GM21619 (cell line): Measurements from ENCODE around the gene BZW1.

Experiments
- ATAC-seq: cut with Tn5 transposase; IDR thresholded peaks from one replicate; pipeline ENCODE4 v1.9.1; 2021; ENCODE audit not compliant: unreplicated experiment

Gene BZW1

DNA sequence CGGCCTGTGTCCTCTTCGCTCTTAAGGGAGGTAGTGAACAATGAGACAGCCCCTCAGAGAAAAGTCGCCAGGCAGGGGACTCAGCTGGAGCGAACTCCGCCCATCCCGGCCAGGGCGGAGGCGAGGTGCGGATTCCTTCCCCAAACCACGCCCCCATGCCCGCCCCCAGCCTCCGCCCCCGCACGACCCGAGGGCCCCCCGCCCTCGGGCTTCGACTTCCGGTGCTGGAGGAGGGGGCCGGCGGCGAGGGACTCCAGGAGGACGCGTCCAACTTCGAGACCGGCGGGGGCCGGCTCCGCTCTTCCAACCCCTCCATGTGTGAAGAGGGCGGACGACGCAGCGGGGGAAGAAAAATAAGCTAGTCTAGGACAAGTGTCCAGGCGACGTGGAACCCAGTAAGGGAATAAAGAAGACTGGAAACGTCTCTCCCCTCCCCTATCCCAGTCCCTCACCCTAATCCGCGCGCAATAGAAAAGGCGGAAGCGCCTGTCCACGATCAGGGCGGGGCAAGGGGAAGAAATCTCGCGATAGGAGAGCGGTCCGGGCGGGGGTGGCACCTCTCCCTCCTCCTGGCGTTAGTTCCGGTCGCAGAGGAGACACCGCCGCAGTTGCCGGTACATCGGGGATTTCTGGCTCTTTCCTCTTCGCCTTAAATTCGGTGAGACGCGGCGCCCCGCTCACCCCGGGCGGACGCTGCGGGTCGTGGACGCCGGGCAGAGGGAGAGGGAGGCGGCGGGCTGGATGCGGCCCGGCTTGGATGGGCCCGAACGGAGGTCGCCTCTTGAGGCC, at the start of gene BZW1:
Gene BZW1 (plus strand): TSS at position 578 of the 789 bp plus-strand sequence. CDS start 1,308 bp downstream, outside the sequence.
- peak; percentile 73 for ATAC-seq

DNA sequence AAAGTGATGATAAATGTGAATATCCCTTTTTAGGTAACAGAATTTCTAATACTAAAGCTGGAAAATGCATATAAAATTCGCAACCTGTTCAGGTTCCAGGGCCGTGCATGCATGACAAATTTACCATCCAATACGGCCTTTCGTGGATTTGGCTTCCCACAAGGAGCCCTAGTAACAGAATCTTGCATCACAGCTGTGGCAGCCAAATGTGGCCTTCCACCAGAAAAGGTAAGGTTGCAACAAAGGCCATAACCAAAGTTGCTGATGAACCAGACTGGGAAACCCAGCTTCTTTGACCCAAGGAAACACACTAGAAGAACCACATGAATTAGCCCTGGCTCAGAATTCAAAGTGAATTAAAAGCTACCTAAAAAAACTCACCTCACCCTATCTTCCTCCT, 49.6 kb upstream of the BZW1 start:
- ATAC-seq: no peak

DNA sequence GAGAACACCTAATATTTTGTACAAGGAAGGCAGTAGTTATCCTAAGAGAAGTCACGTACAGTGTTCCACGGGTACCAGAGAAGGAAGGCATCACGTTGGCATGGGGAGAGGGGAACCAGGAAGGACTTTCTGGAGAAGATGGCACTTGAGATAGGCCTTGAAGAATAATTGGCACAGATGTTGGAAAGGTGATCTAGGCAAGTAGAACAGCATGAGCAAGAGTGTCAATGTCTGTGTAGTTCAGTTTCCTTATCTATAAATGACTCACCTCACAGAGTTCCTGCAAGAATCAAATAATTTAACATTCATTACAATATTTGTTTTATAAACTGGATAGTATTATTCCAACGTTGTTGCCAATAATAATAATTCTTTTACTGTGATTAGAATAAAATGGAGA, 48.3 kb upstream of the BZW1 start:
- no peak for ATAC-seq

DNA sequence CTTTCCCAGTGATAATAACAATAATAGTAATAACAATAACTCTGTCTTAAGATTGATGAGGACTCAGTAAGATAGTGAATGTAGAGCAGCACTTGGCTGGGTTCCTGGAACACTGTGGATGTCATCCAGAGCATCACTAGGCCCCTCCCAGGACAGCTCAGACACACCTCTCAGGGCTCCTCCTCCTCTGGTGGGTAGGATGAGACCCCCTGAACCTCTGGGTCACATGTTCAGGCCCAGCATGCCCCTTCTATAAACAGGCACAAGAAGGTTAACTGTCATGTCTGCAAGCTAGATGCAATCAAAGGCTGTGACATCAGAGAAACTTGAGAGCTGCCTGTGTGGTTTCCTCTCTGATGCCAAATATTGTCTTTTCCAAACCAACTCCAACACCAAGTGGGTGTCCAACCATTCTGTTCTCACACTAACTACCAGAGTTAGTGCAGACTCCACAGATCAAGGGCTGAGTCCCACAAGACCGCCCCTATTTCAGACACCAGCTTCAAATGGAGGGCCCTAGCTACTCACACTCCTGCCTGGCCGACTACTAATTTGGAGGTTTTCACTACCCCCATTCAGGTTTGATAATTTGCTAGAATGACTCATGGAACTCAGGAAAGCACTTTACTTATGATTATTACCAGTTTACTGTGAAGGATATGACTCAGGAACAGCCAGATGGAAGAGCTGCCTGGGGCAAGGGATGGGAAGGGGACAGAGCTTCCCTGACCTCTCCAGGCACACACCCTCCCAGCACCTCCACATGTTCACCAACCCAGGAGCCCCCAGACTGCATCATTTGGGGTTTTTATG, 46.4 kb upstream of the BZW1 start:
- no peak for ATAC-seq

DNA sequence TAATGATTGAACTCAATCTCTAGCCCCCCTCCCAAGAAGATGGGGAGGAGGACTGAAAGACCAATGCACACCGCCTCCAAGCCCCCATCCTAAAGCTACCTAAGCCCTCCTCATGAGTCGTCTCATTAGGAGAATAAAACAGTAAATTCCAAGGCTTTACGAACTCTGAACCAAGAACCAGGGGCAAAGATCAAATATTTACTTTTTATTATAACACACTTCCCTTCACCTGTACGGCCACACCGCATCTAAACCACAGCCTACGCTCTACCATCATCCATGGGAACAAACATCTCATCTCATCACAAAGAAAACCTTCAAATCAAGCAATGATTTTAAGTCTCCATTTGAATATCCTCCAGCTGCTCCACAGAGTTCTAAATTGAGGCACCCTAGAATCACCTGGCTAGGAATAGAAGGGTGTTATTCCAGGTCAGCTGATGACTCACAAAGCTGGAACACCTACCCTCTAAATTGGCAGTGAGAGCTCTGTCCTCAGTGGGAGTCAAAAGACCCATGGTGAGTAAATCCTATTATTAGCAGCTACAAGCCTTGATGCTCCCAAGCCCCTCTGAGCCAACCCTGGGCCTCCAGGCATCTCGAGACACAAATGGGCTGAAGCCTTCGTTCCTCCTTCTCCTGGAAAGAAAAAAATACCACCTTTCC, 45.6 kb upstream of the BZW1 start:
- ATAC-seq: no peak

DNA sequence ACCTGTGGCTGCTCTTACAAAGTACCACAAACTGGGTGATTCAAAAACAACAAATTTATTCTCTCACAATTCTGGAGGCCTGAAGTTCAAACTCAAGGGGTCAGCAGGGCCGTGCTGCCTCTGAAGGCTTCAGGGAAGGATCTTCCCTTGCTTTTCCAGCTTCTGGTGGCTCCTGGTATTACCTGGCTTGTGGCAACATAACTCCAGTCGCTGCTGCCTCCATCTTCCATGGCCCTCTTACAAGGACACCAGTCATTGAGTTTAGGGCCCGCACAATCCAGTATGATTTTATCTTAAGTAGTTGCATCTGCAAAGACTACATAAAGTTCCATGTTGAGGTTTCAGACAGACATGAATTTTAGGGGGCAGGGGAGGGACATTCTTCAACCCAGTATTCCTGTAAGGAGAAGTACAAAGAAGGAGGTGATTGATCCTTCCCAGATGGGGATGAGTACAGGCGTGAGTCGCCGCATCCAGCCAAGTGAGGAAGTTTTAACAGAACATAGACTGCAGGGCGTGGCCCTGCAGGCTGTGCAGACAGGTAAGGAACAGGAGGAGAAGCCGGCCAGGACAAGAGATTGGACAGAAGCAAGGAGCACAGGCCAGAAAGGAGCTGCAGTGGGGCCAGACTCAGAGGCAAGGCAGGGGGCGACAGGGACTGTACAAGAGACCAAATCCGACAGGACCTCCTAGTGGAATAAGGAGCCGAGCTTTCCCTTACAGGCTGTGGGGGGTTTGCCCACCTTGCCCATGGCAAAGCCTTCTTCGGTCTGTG, 44.4 kb upstream of the BZW1 start:
- no peak for ATAC-seq

DNA sequence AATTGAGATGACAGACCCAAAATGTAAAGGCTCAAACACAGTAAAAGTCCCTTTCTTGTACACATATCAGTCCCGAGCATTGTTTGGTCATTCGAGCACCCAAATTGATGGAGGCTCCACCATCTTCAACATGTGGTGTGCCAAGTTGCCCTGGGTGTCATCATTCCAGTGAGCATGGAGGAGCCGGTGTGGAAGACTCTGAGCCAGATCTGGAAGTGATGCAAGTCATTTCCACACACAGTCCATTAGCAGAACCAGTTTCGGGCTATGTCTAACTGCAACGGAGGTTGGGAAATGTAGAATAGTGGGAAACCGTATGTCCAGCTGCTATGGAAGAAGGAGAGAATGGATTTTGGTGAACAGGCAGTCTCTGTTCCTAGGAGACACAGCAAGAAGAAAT, 40.9 kb upstream of the BZW1 start:
- ATAC-seq: no peak

DNA sequence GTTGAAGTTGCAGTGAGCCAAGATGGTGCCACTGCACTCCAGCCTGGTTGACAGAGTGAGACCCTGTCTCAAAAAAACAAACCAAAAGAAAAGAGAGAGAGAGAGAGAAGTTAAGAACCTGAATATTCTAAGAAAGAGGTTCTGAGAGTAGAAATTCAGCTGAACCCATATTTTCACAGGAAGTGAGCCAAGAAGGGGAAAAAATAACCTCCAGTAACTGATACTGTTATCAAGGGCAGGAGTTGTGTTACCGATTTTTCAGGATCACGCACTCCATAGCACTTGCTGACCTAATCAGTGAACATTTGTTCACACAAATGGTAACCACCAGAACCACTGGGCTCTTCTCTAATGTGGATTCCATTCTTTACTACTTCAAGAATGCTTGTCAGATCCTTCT, 39.1 kb upstream of the BZW1 start:
- no peak for ATAC-seq

DNA sequence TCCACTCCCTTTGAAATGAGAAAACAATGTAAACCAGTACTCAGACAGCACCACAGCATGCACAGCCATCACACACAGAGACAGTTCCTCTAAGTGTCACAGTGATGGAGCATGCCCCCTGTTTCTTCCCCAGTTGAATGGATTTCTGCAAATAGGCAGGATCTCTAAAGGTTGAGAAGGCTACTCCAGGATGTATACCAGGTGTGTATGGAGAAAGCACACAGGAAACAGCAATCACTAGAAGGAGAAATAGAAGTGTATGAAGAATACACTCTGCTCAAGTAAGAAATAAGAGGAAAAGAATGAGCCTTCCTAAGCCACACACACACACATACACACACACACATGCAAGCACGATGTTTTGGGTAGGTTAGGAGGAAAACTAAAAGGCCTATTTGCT, 38.6 kb upstream of the BZW1 start:
- ATAC-seq: no peak

DNA sequence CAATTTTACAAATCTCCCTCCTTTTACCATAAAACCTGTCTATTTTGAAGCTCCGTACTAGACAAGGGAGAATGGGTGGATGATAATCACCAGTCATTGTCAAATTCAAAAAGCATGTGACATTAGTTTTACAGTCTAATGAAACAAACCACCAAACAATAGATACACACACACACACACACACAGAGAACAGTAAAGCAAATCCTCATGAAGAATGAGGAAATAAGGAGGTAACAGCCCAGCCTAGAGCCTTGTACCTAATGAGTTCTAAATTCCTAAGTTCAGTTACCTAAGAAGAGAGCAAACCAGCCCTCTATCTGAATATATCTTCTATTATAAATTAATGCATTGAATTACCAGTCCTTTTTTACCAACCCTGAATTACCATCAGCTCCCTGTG, 36.8 kb upstream of the BZW1 start:
- ATAC-seq: no peak

DNA sequence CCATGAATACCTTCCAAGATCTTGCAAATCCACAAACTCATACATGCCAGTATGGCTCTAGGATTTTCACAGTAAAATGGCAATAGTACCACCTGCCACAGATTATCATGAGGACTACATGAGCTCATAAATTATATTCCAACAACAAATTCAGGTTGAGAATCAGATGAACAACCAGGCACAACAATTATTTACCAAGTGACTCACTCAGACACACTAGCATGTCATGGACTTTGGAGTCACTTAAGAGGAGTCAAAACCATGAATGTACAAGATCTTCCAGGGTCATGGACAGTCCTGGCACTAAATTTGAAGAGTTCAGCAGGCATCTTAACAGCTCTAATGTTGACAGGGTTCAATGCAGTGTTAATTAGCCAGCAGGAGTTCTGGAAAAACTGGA, 34.4 kb upstream of the BZW1 start:
- no peak for ATAC-seq

DNA sequence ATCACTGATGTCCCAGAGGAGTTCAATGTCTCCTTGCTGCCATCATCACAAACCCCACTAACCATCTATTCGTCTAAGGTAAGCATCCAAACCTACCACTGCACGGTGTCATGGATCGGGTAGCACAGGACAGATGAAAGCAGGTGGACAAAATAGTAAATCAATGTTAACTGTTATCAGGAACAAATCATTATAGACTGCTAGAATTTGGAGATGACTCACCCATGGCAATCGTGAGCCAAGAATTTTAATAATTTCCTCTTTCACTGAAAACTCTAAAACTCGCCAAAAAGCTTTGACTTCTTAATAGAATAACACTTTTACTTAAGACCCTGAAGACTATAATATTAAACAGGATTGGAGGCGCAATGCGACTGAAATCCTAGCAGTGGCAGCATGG, 33.7 kb upstream of the BZW1 start:
- no peak for ATAC-seq

DNA sequence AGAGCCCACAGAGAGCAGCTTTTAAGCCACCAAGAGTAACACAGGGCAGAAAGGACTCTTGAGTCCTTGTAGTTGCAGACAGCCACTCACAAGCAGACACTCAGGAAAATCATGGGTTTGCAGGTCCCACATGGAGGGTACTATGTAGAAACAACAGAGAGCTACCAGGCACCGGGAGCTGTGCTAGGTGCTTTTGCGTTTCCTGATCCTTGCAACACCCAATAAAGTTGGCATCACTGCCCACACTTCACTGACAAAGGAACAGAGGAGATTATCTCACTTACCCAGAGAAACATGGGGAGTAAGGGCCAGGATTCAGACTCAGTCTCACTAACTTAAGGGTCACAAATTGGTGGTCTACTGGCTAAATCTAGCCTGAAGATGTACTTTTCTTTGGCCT, 32.5 kb upstream of the BZW1 start:
- ATAC-seq: no peak

DNA sequence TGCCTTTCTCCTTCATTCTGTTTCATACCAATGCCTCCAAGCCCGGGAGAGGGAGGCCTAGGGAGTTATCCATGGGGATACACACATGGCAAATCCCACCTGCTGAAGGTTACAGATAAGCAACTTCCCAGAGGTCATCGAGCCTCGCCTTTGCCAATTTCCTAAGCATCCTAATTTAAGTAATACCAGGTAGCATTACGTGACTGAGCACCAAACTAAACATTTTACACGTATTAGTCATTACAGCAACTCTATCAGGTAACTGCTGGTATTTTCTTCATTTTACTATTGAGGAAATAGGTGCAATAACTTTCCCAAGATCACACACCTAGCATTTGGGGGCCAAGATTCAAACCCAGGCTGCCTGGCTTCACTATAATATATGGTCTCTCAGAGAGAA, 30.1 kb upstream of the BZW1 start:
- no peak for ATAC-seq

DNA sequence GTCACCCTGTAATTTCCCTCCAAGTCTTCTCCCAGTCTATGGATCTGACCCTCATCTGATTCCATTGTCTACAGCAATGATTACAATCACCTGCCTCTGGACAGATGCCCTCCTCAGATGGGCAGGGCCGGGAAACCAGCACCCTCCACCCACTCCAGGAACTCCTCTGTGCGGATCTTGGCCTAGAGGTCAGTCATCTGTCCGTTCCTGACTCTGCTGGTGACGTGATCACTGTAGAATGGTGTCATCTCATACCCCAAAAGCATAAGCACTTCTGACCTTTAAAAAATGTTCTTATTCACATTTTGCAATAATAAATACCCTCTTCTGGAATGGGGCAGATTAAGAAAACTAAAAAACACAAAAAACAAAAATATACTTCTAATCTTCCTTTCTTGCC, 29.5 kb upstream of the BZW1 start:
- ATAC-seq: no peak

DNA sequence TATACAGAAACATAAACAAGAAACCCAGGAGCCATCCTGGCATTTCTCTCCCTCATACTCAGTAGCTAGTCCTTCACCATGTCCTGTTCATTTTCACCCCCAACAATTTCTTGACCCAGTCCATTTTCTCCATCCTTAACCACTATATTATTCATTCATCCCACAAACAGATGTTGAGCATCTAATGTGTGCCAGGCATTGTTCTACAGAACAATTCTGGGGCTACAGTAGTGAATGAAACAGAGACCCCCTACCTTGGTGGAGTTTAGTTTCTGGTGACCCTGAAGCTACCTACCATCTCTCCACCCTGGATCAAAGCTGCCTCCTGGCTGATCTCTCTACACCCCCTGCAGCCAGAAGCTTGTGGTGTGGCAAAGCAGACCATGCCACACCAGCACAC, 27.5 kb upstream of the BZW1 start:
- ATAC-seq: no peak

DNA sequence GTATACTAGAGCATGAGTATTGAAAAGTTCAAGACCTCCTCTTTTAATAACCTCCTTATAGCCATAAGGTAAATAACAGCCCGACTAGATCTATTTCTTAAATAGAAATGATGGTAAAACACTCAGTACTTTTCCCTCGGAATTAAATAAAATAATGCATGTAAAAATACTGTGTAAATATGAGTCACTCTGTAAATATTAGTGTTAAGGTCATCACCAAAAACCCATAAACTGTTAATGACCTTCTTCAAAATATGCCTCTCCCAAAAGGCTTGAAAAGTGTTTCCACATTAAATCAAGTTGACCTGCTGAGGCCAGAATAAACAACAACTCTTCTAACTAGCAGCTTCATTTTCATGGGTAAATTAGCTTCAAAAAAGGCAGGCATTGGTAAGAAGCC, 25.3 kb upstream of the BZW1 start:
- ATAC-seq: no peak

DNA sequence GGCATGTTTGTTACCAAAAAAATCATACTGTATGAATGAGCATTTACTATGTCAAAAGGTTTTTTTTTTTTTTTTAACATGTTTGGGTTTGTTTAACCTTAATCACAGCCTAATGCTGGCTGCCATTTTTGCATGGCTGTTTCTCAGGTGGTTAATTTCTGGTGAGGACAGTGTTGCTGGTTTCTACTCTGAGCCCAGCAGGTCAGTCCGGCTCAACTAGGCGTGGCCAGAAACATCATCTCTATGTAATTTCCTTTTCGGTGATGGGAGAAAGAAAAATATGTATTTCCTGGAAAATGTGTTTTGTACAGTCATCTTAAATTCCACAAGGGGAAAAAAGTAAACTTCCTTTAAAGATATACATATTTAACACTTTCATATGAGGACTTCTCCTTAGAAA, 24.9 kb upstream of the BZW1 start:
- no peak for ATAC-seq

DNA sequence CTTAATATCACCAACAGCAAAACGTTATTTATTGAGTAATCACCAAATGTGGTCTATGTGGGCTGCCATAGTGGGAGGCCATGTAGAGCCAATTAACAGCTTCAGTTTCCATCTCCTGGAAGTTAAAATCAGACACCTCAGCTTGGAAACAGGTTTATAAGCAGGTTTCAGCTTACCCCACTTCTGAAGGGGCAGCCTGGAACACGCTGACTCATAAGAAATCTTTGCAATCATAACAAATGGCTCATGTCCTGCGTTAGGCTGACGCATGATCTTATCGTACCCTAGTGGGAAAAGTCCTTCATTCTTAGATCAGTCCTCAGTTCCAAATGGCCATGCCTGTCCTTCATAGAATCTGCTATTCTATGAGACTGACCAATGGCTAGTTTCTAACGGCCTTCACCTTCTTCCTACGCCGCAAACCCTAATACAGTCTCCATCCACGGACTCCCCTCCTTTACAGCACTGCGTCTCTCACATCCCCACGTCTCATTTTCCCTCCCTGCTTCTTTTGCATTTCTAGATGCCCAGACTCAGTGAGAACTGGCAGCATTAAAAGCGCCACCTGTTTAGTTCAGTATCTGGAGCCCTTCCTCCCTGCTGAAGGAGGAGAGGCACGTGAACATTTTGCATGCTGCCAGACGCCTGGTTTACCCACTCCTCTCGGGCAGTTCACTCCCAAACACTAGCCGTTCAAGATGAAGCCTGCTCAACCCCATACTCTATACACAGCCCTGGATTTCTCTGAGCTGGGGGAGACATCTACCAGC, 24.2 kb upstream of the BZW1 start:
- ATAC-seq: no peak

DNA sequence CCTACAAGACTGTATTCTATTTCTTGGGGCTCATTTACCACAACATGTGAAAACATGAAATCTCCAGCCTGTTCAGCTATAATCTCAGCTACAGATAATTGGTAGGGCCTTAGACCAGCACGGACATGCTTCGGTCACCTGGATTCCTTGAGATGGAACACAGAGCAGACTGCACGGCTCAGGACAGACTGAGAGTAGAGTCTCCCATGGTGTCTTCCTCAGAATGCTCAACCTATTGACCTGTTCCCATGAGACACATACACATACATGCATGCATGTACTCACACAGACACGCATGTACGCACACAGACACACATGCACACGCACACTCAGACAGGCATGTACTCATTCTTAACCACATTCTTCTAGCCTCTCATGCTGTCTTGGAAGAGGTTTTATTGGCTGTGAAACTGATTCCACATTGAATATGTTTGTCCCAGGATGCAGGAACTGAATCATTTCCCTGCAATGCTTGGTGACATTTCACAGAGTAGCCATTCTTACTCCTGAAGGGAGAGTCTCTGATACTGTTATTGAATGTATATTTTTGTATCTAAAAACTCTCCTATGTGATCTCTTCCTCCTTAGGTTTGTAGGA, 23.5 kb upstream of the BZW1 start:
- no peak for ATAC-seq
